ENCODE data around the gene SPR. TPM values are rescaled to one million over a fixed set of nuclear protein-coding genes. Genes with fewer than 3 reads are reported as not detected.
A peak's percentile ranks its signal among the peaks of the same experiment; 100 is the strongest.

The SPR gene
- total and polyA plus RNA-seq, 9 of the 15 experiments (the other 6 are each of a cell fraction or from before 2014, with no cell fraction given), result 7.7 to 38.3 (median 26.3) TPM

- in situ Hi-C loops (cut with MboI) (no loop called here), intact Hi-C loops (cut with micrococcal nuclease) (no loop called here)
- Histone ChIP-seq H3K9me3 (replicated peaks; ENCODE audit: control insufficient read depth, insufficient read depth, low read depth, low read length) (no peaks in the 10 kb centered on the region), H3K36me3 (ENCODE audit: control insufficient read depth, insufficient read depth, low read length) (no peaks in the 10 kb centered on the region), H3K27ac (ENCODE audit: extremely low read depth, low read depth, low read length) (no peak overlapping the region), H4K20me1 (replicated peaks; ENCODE audit: control insufficient read depth, insufficient read depth, low read length) (peaks cover 6% of the 10 kb centered on the region; the same call in 1 of the 2 replicates), H3K4me1 (replicated peaks in 1 of 2; ENCODE audit: control insufficient read depth in 2 of 2, insufficient read depth in 2 of 2, low read length in 2 of 2) (peaks cover 9 to 13% of the 10 kb centered on the region in 2 experiments; a peak in 4 of 5 replicates), H3K27me3 (ENCODE audit: control insufficient read depth in 2 of 2, insufficient read depth in 2 of 2, low read length in 2 of 2) (0 out of 5 replicates have a peak, but pooled peaks cover 3 to 5% of the 10 kb centered on the region in 2 experiments), H3K4me3 (no peak overlapping the region), H2AFZ (ENCODE audit: low read depth, low read length) (no peak overlapping the region), H3K9me1 (ENCODE audit: control insufficient read depth, insufficient read depth, low read length) (no peaks in the 10 kb centered on the region), H3K9ac (ENCODE audit: insufficient read depth in 1 of 2, low read depth in 2 of 2, low read length in 2 of 2) (no peak overlapping the region), H3K4me2 (ENCODE audit: insufficient read depth, low read length) (no peak overlapping the region), H3K79me2 (ENCODE audit: control insufficient read depth, insufficient read depth, low read length) (peaks cover 5% of the 10 kb centered on the region; the same call in 2 of the 3 replicates)
- POLR2A ChIA-PET, result interaction anchor here (0.5 to 0.7 kb wide), 2 partner anchors 13 to 46 kb away, joined by 3 read pairs; no protein-coding TSS in a partner anchor
- 5% methylated on average over 4 of the region's 4 CpGs for WGBS (ENCODE audit: insufficient coverage, low coverage, missing lambda C conversion rate)
- ATAC-seq, result no peak
- CTCF ChIA-PET (ENCODE audit: low intra/inter-chr PET ratio), result no interaction called here
- FAIRE-seq, result peak; percentile 77
- no TSS peak for BruUV-seq (replicated peaks)
- peak in 2 of 4 experiments; percentile 53 to 57 for DNase-seq (ENCODE audit: extremely low read depth in 1 of 4, low spot score in 3 of 4)
- TF ChIP-seq SRF (CRISPR knock-in tag; IDR thresholded peaks at IDR 0.05) (no peak), DEAF1 (CRISPR knock-in tag; IDR thresholded peaks at IDR 0.05) (no peak), BACH1 (tag; IDR thresholded peaks at IDR 0.05) (no peak), ZNF146 (CRISPR knock-in tag; IDR thresholded peaks at IDR 0.05; ENCODE audit: unreplicated experiment) (no peak), SUPT5H (IDR thresholded peaks at IDR 0.05) (no peak), MCM5 (IDR thresholded peaks at IDR 0.05; ENCODE audit: low read depth) (no peak), ELF4 (CRISPR knock-in tag; IDR thresholded peaks at IDR 0.05) (no peak), SIRT6 (IDR thresholded peaks at IDR 0.05; ENCODE audit: low read depth, low read length) (no peak), GABPB2 (CRISPR knock-in tag; conservative IDR thresholded peaks at IDR 0.05) (no peak), SMAD4 (CRISPR knock-in tag; conservative IDR thresholded peaks at IDR 0.05) (peak; percentile 21; the same call in 1 of the 2 replicates), RHOXF2B (CRISPR knock-in tag; conservative IDR thresholded peaks at IDR 0.05) (no peak), MIER1 (IDR thresholded peaks at IDR 0.05; ENCODE audit: low read depth) (peak; percentile 96), RCOR1 (IDR thresholded peaks at IDR 0.05; ENCODE audit: borderline replicate concordance in 1 of 2, low read depth in 2 of 2, low read length in 2 of 2) (peak in 1 of 2 experiments; percentile 63; a peak in 1 of 4 replicates), SNIP1 (IDR thresholded peaks at IDR 0.05; ENCODE audit: low read depth) (no peak), YY1 (IDR thresholded peaks at IDR 0.05; ENCODE audit: borderline replicate concordance in 1 of 3, control insufficient read depth in 1 of 3, extremely low read depth in 1 of 3, insufficient read depth in 3 of 3, insufficient read length in 1 of 3, insufficient replicate concordance in 2 of 3, low read depth in 1 of 3, low read length in 2 of 3) (no peak), HDAC2 (IDR thresholded peaks at IDR 0.05) (0 out of 2 replicates have a peak, but pooled peaks have one; percentile 34), TOE1 (IDR thresholded peaks at IDR 0.05; ENCODE audit: borderline replicate concordance) (no peak), TOE1 (CRISPR knock-in tag; IDR thresholded peaks at IDR 0.05; ENCODE audit: borderline replicate concordance, low read depth) (no peak), SREBF2 (CRISPR knock-in tag; IDR thresholded peaks at IDR 0.05) (no peak), HMBOX1 (IDR thresholded peaks at IDR 0.05) (peak; percentile 76; the same call in 1 of the 2 replicates)
Observed at GRCh38 chr2:72883356-72883962, 3.7 kb upstream of the SPR start.

All from K562 (cell line).